Neural progenitor cell (in vitro differentiated cells): ENCODE data around the gene GBA3. TPM values are rescaled to one million over a fixed set of nuclear protein-coding genes. Genes with fewer than 3 reads are reported as not detected.

Source experiments
- DNase-seq: peaks from one replicate; pipeline ENCODE4 v3.0.0-alpha.2; 2016; ENCODE audit warnings: low spot score
- H2AFZ ChIP-seq: fragments of 200-600 bp; sonication (generic); replicated peaks from 2 replicates; pipeline ENCODE4 v1.6.1; 2016; ENCODE audit warnings: antibody characterized with exemption
- H3F3A ChIP-seq: fragments of 200-600 bp; sonication (generic); 2 replicates; pipeline ENCODE4 v1.6.1; 2016; ENCODE audit warnings: antibody characterized with exemption, low read depth
- H3K27ac ChIP-seq: fragments of 200-600 bp; sonication (generic); 2 replicates; pipeline ENCODE4 v1.5.1; 2016; ENCODE audit warnings: mild to moderate bottlenecking
- H3K27me3 ChIP-seq: fragments of 200-600 bp; sonication (generic); 2 replicates; pipeline ENCODE4 v1.6.1; 2016; ENCODE audit warnings: mild to moderate bottlenecking, moderate library complexity
- H3K36me3 ChIP-seq: fragments of 200-600 bp; sonication (generic); 2 replicates; pipeline ENCODE4 v1.5.1; 2016
- H3K4me1 ChIP-seq: fragments of 200-600 bp; sonication (generic); 2 replicates; pipeline ENCODE4 v1.6.1; 2016; ENCODE audit warnings: mixed run types
- H3K4me2 ChIP-seq: fragments of 200-600 bp; sonication (generic); 2 replicates; pipeline ENCODE4 v1.6.1; 2016
- H3K4me3 ChIP-seq: fragments of 200-600 bp; sonication (generic); 2 replicates; pipeline ENCODE4 v1.5.1; 2016
- H3K79me2 ChIP-seq: fragments of 200-600 bp; sonication (generic); 2 replicates; pipeline ENCODE4 v1.6.1; 2016; ENCODE audit warnings: low read depth
- H3K9ac ChIP-seq: fragments of 200-600 bp; sonication (generic); 2 replicates; pipeline ENCODE4 v1.6.1; 2016
- H3K9me3 ChIP-seq: fragments of 200-600 bp; sonication (generic); 2 replicates; pipeline ENCODE4 v1.5.1; 2016; ENCODE audit warnings: low read depth
- H4K20me1 ChIP-seq: fragments of 200-600 bp; sonication (generic); 2 replicates; pipeline ENCODE4 v1.6.1; 2016; ENCODE audit warnings: low read depth
- H3K27ac Mint-ChIP-seq: 3 replicates; pipeline ENCODE4 v1.8.0; 2021; ENCODE audit warnings: mixed read lengths
- H3K27me3 Mint-ChIP-seq: 2 replicates; pipeline ENCODE4 v1.8.0; 2022; ENCODE audit warnings: low read depth, mild to moderate bottlenecking, inconsistent platforms, moderate library complexity, mixed read lengths; ENCODE audit not compliant: insufficient read depth
- H3K36me3 Mint-ChIP-seq: 3 replicates; pipeline ENCODE4 v1.8.0; 2021; ENCODE audit warnings: mixed read lengths
- H3K4me1 Mint-ChIP-seq: 3 replicates; pipeline ENCODE4 v1.8.0; 2021; ENCODE audit warnings: mixed read lengths
- H3K4me3 Mint-ChIP-seq: 3 replicates; pipeline ENCODE4 v1.8.0; 2021; ENCODE audit warnings: mild to moderate bottlenecking, moderate library complexity, mixed read lengths
- H3K9me3 Mint-ChIP-seq: 3 replicates; pipeline ENCODE4 v1.8.0; 2020; ENCODE audit warnings: mixed read lengths
- EZH2 ChIP-seq: fragments of 200-600 bp; sonication (generic); IDR thresholded peaks from 2 replicates; pipeline ENCODE4 v1.6.1; 2017; ENCODE audit warnings: antibody characterized with exemption, mild to moderate bottlenecking, moderate library complexity
- EZH2phosphoT487 ChIP-seq: fragments of 200-600 bp; sonication (generic); IDR thresholded peaks from 2 replicates; pipeline ENCODE4 v1.6.1; 2017; ENCODE audit warnings: antibody characterized with exemption
- total RNA-seq: library from RNA; depleted of rRNA; stranded (reverse); fragments of >200 nt; gene quantifications from 2 replicates; pipeline ENCODE4 v1.2.3, GENCODE V29; 2015; ENCODE audit warnings: low replicate concordance
- TF ChIP-seq, protein P1 (sequence below): fragments of 200-600 bp; sonication (generic); IDR thresholded peaks from 2 replicates; pipeline ENCODE4 v1.5.1; 2017; ENCODE audit warnings: antibody characterized with exemption, mild to moderate bottlenecking

Gene GBA3
- total RNA-seq, 1 donor from 2014 or later, result not detected

DNA sequence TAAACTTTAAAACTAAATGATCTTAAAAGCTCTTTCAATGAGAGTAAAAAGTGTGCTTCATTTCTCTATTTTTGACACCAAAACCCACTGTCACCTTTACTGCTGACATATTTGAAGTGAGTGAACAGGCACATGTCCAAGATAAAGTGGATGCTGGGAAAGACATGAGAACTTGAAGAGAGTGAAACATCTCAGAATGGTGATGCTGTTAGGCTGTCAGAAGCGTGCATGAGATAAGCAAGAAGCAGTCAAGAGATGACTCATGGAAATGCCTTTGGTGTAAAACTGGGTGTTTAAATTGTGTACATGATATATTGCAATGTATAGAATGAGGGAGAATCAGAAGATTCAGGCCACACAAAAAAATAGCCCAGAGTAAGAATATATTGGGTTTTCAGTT is 21.8 kb upstream of the GBA3 start:
- Histone ChIP-seq H3K79me2 (no peaks in the 10 kb centered on the region), H3K4me3 (no peak overlapping the region), H3K36me3 (no peaks in the 10 kb centered on the region), H3K9ac (no peak overlapping the region), H3K9me3 (no peaks in the 10 kb centered on the region), H3K4me1 (no peaks in the 10 kb centered on the region), H4K20me1 (no peaks in the 10 kb centered on the region), H3K27ac (no peak overlapping the region), H2AFZ (no peak overlapping the region), H3F3A (no peaks in the 10 kb centered on the region), H3K4me2 (no peak overlapping the region), H3K27me3 (no peaks in the 10 kb centered on the region)
- Mint-ChIP-seq H3K4me1 (no peaks in the 10 kb centered on the region), H3K27me3 (no peaks in the 10 kb centered on the region), H3K4me3 (no peak overlapping the region), H3K9me3 (no peaks in the 10 kb centered on the region), H3K27ac (no peak overlapping the region), H3K36me3 (no peaks in the 10 kb centered on the region)
- TF ChIP-seq EZH2phosphoT487 (no peak), EZH2 (no peak)
- TF ChIP-seq, protein P1, sequence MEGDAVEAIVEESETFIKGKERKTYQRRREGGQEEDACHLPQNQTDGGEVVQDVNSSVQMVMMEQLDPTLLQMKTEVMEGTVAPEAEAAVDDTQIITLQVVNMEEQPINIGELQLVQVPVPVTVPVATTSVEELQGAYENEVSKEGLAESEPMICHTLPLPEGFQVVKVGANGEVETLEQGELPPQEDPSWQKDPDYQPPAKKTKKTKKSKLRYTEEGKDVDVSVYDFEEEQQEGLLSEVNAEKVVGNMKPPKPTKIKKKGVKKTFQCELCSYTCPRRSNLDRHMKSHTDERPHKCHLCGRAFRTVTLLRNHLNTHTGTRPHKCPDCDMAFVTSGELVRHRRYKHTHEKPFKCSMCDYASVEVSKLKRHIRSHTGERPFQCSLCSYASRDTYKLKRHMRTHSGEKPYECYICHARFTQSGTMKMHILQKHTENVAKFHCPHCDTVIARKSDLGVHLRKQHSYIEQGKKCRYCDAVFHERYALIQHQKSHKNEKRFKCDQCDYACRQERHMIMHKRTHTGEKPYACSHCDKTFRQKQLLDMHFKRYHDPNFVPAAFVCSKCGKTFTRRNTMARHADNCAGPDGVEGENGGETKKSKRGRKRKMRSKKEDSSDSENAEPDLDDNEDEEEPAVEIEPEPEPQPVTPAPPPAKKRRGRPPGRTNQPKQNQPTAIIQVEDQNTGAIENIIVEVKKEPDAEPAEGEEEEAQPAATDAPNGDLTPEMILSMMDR, result no peak
- no peak for DNase-seq

DNA sequence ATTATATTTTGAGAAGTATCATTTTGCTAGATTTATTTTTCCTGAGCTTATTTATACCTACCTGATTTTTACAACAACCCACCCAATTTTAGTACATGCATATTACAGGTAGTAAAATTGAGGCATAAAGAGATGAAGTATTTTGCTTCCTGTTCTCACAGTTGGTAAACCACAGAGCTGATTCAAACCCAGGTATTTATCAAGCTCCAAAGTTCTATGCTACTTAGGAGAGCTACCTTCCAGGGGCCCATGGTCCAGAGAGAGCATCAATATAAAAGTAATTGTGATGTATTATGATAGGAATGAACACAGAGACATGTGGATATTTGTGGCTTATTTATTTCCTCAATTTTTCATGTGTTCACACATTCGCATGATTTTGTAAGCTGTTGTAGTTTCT is 20.2 kb upstream of the GBA3 start:
- Mint-ChIP-seq H3K27ac (no peak overlapping the region), H3K27me3 (no peaks in the 10 kb centered on the region), H3K4me1 (no peaks in the 10 kb centered on the region), H3K9me3 (no peaks in the 10 kb centered on the region), H3K36me3 (no peaks in the 10 kb centered on the region), H3K4me3 (no peak overlapping the region)
- H3K27ac ChIP-seq, result no peak overlapping the region
- DNase-seq, result no peak
- TF ChIP-seq EZH2phosphoT487, result no peak
- no peak for TF ChIP-seq EZH2
- TF ChIP-seq, protein P1, result no peak
- H3F3A ChIP-seq, result no peaks in the 10 kb centered on the region
- no peaks in the 10 kb centered on the region for H3K27me3 ChIP-seq
- H3K36me3 ChIP-seq, result no peaks in the 10 kb centered on the region
- H3K4me3 ChIP-seq, result no peak overlapping the region
- H3K9ac ChIP-seq, result no peak overlapping the region
- no peaks in the 10 kb centered on the region for H4K20me1 ChIP-seq
- H2AFZ ChIP-seq, result no peak overlapping the region
- no peaks in the 10 kb centered on the region for H3K4me1 ChIP-seq
- H3K79me2 ChIP-seq, result no peaks in the 10 kb centered on the region
- no peaks in the 10 kb centered on the region for H3K9me3 ChIP-seq
- H3K4me2 ChIP-seq, result no peak overlapping the region

DNA sequence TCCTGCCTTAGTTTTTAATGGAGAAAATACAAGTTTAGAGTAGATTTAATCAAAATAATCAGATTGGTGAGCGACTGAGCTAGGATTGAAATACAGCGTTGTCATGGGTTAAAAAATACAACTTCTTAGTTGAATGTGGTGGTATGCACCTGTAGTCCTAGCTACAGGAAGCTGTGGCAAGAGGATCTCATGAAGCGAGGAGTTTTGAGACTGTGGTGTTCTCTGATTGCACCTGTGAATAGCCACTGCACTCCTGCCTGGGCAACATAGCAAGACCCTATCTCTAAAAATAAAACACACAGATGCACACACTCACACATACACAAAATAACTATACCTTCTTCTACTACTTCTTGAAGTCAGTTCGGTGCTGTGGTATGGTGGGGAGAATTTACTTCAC is 19.8 kb upstream of the GBA3 start:
- Histone ChIP-seq H3K36me3 (no peaks in the 10 kb centered on the region), H3K4me2 (no peak overlapping the region), H3K9me3 (no peaks in the 10 kb centered on the region), H2AFZ (no peak overlapping the region), H3K9ac (no peak overlapping the region), H4K20me1 (no peaks in the 10 kb centered on the region), H3K27ac (no peak overlapping the region), H3K4me3 (no peak overlapping the region), H3K4me1 (no peaks in the 10 kb centered on the region), H3F3A (no peaks in the 10 kb centered on the region), H3K27me3 (no peaks in the 10 kb centered on the region), H3K79me2 (no peaks in the 10 kb centered on the region)
- Mint-ChIP-seq H3K4me3 (no peak overlapping the region), H3K27ac (no peak overlapping the region), H3K4me1 (no peaks in the 10 kb centered on the region), H3K9me3 (no peaks in the 10 kb centered on the region), H3K27me3 (no peaks in the 10 kb centered on the region), H3K36me3 (no peaks in the 10 kb centered on the region)
- DNase-seq, result no peak
- no peak for TF ChIP-seq EZH2phosphoT487
- no peak for TF ChIP-seq EZH2
- TF ChIP-seq, protein P1, result no peak
